Ovary (tissue), 9 donors: ENCODE measurements around the gene RPS26. TPM values are rescaled to one million over a fixed set of nuclear protein-coding genes. Genes with fewer than 3 reads are reported as not detected.
A peak's percentile ranks its signal among the peaks of the same experiment; 100 is the strongest.

Source experiments
- DNase-seq, 5 donors: peaks; one replicate each; pipeline ENCODE4 v3.0.0-alpha.2; 2019 to 2020
- H3K27ac ChIP-seq, 2 donors: fragments of 200-600 bp; one replicate each; pipeline versions ENCODE4 v1.5.1 to v1.8.0; 2019 to 2022
- H3K27me3 ChIP-seq: fragments of 200-600 bp; one replicate; pipeline ENCODE4 v1.8.0; 2022
- H3K36me3 ChIP-seq: fragments of 200-600 bp; sonication (generic); one replicate; pipeline ENCODE4 v1.5.1; 2019
- H3K4me1 ChIP-seq: one replicate; pipeline ENCODE4 v1.8.1; 2013; ENCODE audit warnings: mild to moderate bottlenecking, moderate library complexity; ENCODE audit not compliant: insufficient read depth
- H3K4me3 ChIP-seq: fragments of 200-600 bp; sonication (generic); one replicate; pipeline ENCODE4 v1.5.1; 2017
- H3K9me3 ChIP-seq, 2 donors: fragments of 200-600 bp in 1 of 2; sonication (generic) in 1 of 2; one replicate each; pipeline versions ENCODE4 v1.5.1 to v1.8.1; 2013 to 2019; ENCODE audit warnings: mild to moderate bottlenecking in 1 of 2, moderate library complexity in 1 of 2
- EP300 ChIP-seq: sonication (generic); formaldehyde crosslinking; IDR thresholded peaks from one replicate; pipeline ENCODE4 v1.6.1; 2017; ENCODE audit warnings: antibody characterized with exemption
- POLR2A ChIP-seq: fragments of 450-650 bp; IDR thresholded peaks from one replicate; pipeline ENCODE4 v1.6.1; 2017; ENCODE audit warnings: antibody characterized with exemption, mild to moderate bottlenecking, moderate library complexity
- WGBS, 3 donors: extraction: QIAGEN DNeasy Blood & Tissue Kit in 1 of 3; methylation state at CpG; one replicate each; pipeline versions ENCODE4 v1.1.5 to v1.1.7; 2013 to 2017; 5-methylcytosine and 5-hydroxymethylcytosine counted together
- intact Hi-C, 4 donors: fragments of 100-400 bp; cut with DNase I; formaldehyde crosslinking; loops; one replicate each; pipeline versions ENCODE4 v1.11.0 to v1.15.1; 2022 to 2023
- polyA plus RNA-seq, 2 donors: library from polyadenylated mRNA; stranded (reverse); fragments of 200-250 nt in 1 of 2; fragments of 350-450 nt in 1 of 2; fragmentation: Illumina TruSeq in 1 of 2; extraction: RNeasy Lipid Tissue Mini Kit (QIAGEN cat#74804) in 1 of 2; gene quantifications; one replicate each; pipeline ENCODE4 v1.2.3, GENCODE V29; 2013 to 2014
- total RNA-seq, 7 donors: library from RNA; depleted of rRNA in 2 of 7; stranded (reverse); fragments of >200 nt in 2 of 7; fragmentation: NEBNext Ultra II Directional in 3 of 7; extraction: Animal tissue kit (Norgen Biotek cat#: 25700) in 3 of 7; gene quantifications; one replicate each; pipeline versions ENCODE4 v1.1.0 to v1.2.4, GENCODE V29; 2016 to 2023
- TF ChIP-seq, protein P1 (sequence below), 3 donors: fragments of 450-650 bp in 2 of 3; fragments of 200-600 bp in 1 of 3; IDR thresholded peaks; one replicate each; pipeline versions ENCODE4 v1.5.1 to v1.8.0; 2016 to 2022; ENCODE audit warnings: antibody characterized with exemption in 3 of 3, mild to moderate bottlenecking in 1 of 3
- donor health status: DM: no; HTN: no; CAD: no; lungs with moderate emphysema.
- donor health status: DM: no; HTN: no; CAD: no.
- donor health status: Bipolar disorder and iron deficiency.
- donor health status: DM: yes; HTN: yes; CAD: no.
- donor health status: DM: no; HTN: no; CAD: no.
- donor health status: DM: yes; HTN: yes; CAD: no.

The RPS26 gene
- total and polyA plus RNA-seq, 9 donors = 16.2 to 2,562 (median 140) TPM

DNA sequence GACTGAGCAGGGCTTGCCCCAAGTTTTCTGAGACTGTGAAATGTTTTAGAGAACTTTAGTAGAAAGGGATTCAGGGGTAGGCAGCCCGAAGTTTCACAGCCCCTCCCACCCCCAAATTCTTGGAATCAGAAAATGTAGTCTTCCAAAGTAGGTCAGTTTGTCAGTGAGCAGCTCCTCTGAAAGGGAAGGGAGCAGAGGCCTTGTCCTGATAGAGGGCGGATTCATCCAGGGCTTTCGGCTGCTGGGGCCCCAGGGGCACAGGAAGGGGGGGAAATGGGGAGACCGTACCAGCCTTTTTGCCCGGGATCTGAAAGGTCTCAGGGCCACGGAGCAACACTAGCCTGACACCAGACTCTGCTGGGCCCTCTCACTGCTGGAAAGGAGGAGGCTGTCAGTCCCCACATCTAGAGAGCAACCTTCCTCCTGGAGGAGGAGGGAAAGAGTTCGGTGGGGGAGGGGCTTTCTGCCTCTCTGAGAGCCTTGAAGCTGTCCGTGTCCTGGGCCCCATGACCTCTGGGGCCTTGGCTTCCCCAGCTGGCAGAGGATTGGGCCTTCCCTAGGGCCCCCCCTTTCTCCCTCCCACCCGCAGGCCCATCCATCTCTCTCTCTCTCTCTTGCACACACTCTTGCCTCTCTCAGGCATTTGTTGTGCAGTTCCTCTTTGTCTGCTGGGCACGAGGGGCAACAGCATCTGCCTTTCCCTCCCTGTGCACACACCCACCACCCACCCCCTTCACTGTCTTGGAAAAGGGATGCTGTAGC lies 21.1 kb upstream of the RPS26 start, which contains the start of gene IKZF4:
Gene IKZF4 (plus strand): TSS at position 621 of the 762 bp plus-strand sequence. CDS start 451 bp downstream, outside the sequence.
- 3 to 9% (median 3%) methylated on average over 10 of the region's 10 CpGs for WGBS, 3 donors
- TF ChIP-seq EP300 (no peak), POLR2A (no peak)
- TF ChIP-seq, protein P1, sequence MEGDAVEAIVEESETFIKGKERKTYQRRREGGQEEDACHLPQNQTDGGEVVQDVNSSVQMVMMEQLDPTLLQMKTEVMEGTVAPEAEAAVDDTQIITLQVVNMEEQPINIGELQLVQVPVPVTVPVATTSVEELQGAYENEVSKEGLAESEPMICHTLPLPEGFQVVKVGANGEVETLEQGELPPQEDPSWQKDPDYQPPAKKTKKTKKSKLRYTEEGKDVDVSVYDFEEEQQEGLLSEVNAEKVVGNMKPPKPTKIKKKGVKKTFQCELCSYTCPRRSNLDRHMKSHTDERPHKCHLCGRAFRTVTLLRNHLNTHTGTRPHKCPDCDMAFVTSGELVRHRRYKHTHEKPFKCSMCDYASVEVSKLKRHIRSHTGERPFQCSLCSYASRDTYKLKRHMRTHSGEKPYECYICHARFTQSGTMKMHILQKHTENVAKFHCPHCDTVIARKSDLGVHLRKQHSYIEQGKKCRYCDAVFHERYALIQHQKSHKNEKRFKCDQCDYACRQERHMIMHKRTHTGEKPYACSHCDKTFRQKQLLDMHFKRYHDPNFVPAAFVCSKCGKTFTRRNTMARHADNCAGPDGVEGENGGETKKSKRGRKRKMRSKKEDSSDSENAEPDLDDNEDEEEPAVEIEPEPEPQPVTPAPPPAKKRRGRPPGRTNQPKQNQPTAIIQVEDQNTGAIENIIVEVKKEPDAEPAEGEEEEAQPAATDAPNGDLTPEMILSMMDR (IDR thresholded peaks at IDR 0.05) = no peak
- Histone ChIP-seq H3K4me1 (peaks cover 9% of the 10 kb centered on the region), H3K4me3 (peak within 1 kb of the TSS; percentile 20), H3K9me3 (no peaks in the 10 kb centered on the region), H3K27me3 (no peaks in the 10 kb centered on the region), H3K36me3 (no peaks in the 10 kb centered on the region), H3K27ac (peak within 1 kb of the TSS; percentile 56 to 79)
- DNase-seq = peak; percentile 86 to 94 (median 91)
- intact Hi-C loops = no loop called here

DNA sequence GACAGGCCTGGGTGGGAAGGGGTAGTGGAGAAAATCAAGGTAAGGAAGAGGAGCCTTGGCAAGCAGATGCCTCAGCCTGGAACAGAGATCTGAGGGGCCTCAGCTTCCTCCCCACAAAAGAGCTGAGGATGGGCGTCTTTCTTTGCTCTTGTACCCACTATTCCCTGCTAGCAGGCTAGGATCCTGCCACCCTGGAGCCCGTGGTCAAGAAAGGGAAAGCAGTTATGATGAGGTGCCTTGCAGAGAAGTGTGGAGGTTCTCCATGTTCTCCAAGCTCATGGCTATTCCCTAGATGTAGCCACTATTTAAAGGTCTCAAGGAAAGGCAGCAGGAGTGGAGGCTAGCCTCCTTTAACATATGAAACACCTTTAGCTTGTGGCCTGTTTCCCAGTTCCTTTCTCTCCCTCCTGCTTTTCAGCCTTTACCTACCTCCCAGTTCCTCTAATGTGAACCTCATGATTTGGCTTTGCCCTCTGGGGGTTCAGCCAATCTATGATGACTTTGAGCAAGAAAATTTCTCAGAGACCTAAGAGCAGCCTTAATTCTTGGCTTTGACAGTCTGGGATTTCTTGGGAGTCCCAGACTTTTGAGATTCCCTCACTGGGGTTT lies 19.7 kb upstream of the RPS26 start:
- Histone ChIP-seq H3K4me3 (peak overlapping the region; percentile 20), H3K36me3 (no peaks in the 10 kb centered on the region), H3K4me1 (peaks cover 9% of the 10 kb centered on the region), H3K9me3 (no peaks in the 10 kb centered on the region), H3K27me3 (no peaks in the 10 kb centered on the region), H3K27ac (peak overlapping the region; percentile 33 to 79)
- TF ChIP-seq, protein P1 (IDR thresholded peaks at IDR 0.05) = no peak
- TF ChIP-seq POLR2A = no peak
- TF ChIP-seq EP300 = no peak
- WGBS, 3 donors = 18 to 21% (median 18%) methylated on average over 2 of the region's 2 CpGs
- intact Hi-C loops = loop anchor here in 1 of 4 donors (2.0 kb wide), 1 partner anchor 63 kb away; no protein-coding TSS in a partner anchor
- DNase-seq = no peak

DNA sequence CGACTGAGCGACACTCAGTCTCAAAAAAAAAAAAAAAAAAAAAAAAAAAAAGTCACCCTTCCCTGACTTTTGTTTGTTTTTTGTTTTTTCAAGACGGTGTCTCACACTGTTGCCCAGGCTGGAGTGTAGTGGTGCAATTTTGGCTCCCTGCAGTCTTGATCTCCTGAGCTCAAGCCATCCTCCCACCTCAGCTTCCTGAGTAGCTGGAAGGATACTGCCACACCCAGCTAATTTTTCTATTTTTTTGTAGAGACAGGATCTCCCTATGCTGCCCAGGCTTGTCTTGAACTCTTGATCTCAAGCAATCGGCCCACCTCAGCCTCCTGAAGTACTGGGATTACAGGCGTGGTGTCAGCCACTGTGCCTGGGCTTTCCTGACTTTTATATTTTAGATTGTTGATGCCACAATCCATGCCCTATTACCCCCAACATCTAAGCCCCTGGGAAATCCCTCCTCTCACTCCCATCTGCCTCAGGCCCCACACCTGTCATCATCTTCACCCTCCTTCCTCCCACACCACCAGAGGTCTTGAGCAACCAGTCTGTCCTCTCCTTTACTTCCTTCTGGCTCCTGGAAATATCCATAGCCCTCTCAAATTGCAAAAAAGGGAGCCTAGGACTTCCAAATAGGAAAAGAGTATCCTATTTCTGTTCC lies 13.1 kb upstream of the RPS26 start:
- intact Hi-C loops = no loop called here
- no peak for DNase-seq
- Histone ChIP-seq H3K9me3 (no peaks in the 10 kb centered on the region), H3K36me3 (no peaks in the 10 kb centered on the region), H3K27me3 (no peaks in the 10 kb centered on the region), H3K4me3 (no peak overlapping the region), H3K27ac (no peak overlapping the region), H3K4me1 (no peaks in the 10 kb centered on the region)
- TF ChIP-seq EP300 (no peak), POLR2A (no peak)
- TF ChIP-seq, protein P1 (IDR thresholded peaks at IDR 0.05) = no peak
- WGBS, 3 donors = 49 to 59% (median 58%) methylated on average over 5 of the region's 5 CpGs

DNA sequence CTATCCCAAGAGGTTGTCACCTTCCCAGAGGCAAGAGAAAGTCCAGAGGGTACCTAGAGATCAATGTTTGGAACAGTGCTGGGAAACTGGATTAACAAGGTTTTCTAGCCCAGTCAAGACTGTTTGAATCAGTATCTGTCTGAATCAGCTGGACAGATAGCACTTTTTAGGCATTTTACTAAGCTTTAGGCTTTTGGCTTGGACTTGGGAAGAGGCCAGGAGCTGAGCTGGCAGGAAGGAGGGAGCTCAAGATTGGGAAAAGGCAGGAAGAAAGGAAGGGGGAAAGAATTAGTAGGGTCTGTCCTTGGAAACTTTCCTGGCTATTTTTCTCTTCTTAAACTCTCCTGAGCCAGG lies 12.6 kb upstream of the RPS26 start:
- no peaks in the 10 kb centered on the region for H3K4me1 ChIP-seq
- peak in 4 of 5 donors; percentile 38 to 61 (median 50) for DNase-seq
- no peaks in the 10 kb centered on the region for H3K9me3 ChIP-seq
- TF ChIP-seq POLR2A = no peak
- no peak for TF ChIP-seq EP300
- TF ChIP-seq, protein P1 (IDR thresholded peaks at IDR 0.05) = no peak
- H3K4me3 ChIP-seq = no peak overlapping the region
- intact Hi-C loops = no loop called here
- H3K27ac ChIP-seq = no peak overlapping the region
- H3K27me3 ChIP-seq = no peaks in the 10 kb centered on the region
- no peaks in the 10 kb centered on the region for H3K36me3 ChIP-seq
